ENCODE data around the gene CLHC1. TPM values are rescaled to one million over a fixed set of nuclear protein-coding genes. Genes with fewer than 3 reads are reported as not detected.

The CLHC1 gene
- total RNA-seq, 4 donors from 2014 or later, result 22.7 to 32.1 (median 27.1) TPM

GRCh38 chr2:55163941-55164390 is 68.1 kb downstream of the CLHC1 start:
- 37 to 39% methylated on average over 7 of the region's 7 CpGs for WGBS, 2 donors
- intact Hi-C loops (cut with DNase I), result loop anchor here (10.0 kb wide), 1 partner anchor 69 kb away; no protein-coding TSS in a partner anchor
- H3K4me1 ChIP-seq, result peaks cover 31 to 61% of the 10 kb centered on the region in 2 donors

GRCh38 chr2:55163274-55163721 is 68.8 kb downstream of the CLHC1 start:
- no peaks in the 10 kb centered on the region for H3K9me3 ChIP-seq
- peaks cover 29 to 58% of the 10 kb centered on the region in 2 donors for H3K4me1 ChIP-seq
- TF ChIP-seq POLR2A (IDR thresholded peaks at IDR 0.05), result no peak
- TF ChIP-seq, protein P1, sequence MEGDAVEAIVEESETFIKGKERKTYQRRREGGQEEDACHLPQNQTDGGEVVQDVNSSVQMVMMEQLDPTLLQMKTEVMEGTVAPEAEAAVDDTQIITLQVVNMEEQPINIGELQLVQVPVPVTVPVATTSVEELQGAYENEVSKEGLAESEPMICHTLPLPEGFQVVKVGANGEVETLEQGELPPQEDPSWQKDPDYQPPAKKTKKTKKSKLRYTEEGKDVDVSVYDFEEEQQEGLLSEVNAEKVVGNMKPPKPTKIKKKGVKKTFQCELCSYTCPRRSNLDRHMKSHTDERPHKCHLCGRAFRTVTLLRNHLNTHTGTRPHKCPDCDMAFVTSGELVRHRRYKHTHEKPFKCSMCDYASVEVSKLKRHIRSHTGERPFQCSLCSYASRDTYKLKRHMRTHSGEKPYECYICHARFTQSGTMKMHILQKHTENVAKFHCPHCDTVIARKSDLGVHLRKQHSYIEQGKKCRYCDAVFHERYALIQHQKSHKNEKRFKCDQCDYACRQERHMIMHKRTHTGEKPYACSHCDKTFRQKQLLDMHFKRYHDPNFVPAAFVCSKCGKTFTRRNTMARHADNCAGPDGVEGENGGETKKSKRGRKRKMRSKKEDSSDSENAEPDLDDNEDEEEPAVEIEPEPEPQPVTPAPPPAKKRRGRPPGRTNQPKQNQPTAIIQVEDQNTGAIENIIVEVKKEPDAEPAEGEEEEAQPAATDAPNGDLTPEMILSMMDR (IDR thresholded peaks at IDR 0.05), result no peak
- H3K4me3 ChIP-seq (replicated peaks in 1 of 3), result no peak overlapping the region
- DNase-seq, result peak; percentile 20 to 45
- no peaks in the 10 kb centered on the region for H3K36me3 ChIP-seq
- WGBS, 2 donors, result 51 to 55% methylated on average over 9 of the region's 9 CpGs
- H3K27me3 ChIP-seq, result no peaks in the 10 kb centered on the region
- H3K27ac ChIP-seq, result peak overlapping the region; percentile 17 to 52 (median 47)
- intact Hi-C loops (cut with DNase I), result loop anchor here (10.0 kb wide), 1 partner anchor 68 kb away; no protein-coding TSS in a partner anchor

More at GRCh38 chr2:55163941-55164390, 68.1 kb downstream of the CLHC1 start:
- Histone ChIP-seq H3K27me3 (no peaks in the 10 kb centered on the region), H3K4me3 (replicated peaks in 1 of 3) (no peak overlapping the region), H3K9me3 (no peaks in the 10 kb centered on the region), H3K27ac (peak overlapping the region in 2 of 3 donors; percentile 47 to 52), H3K36me3 (no peaks in the 10 kb centered on the region)
- DNase-seq, result peak; percentile 36 to 49
- TF ChIP-seq, protein P1 (IDR thresholded peaks at IDR 0.05), result no peak
- no peak for TF ChIP-seq POLR2A (IDR thresholded peaks at IDR 0.05)

DNA sequence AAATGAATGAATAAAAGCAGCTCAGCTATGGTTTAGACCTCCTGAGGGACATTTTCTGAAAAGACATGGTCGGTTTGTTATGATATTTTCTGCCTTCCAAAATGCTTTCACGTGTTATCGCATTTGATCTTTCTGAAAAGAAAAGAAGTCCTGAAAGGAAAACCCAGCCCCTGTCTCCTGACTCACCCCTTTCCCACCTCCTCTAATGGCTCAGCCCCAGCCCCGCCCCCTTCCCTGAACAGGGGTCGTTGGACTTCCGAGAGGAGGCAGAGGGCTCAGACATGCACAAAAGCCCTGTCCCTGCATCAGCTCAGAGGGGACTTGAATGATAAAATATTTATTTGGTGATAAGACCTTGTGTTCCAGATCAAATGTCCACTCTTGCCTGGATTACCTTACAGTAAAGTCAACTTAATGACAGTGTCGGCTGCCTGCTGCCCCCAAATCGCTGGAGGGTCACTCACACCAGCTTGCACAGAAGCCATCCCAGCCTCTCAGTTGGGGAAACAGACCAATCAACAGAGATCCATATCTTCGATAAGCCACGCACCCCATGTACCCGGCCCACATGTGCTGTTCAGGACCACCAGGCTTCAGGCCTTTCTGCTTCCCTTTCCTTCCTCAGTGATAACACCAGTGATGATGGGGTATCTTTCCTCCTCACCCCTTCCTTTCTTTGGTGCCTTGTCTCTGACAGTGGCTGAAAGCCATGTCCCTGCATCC is 69.6 kb downstream of the CLHC1 start:
- no peaks in the 10 kb centered on the region for H3K27me3 ChIP-seq
- no peaks in the 10 kb centered on the region for H3K9me3 ChIP-seq
- 90% methylated on average over 11 of the region's 11 CpGs for WGBS, 2 donors
- no peaks in the 10 kb centered on the region for H3K36me3 ChIP-seq
- DNase-seq, result no peak
- no peak overlapping the region for H3K4me3 ChIP-seq (replicated peaks in 1 of 3)
- peaks cover 20 to 51% of the 10 kb centered on the region in 2 donors for H3K4me1 ChIP-seq
- H3K27ac ChIP-seq, result peak overlapping the region in 1 of 3 donors; percentile 47
- TF ChIP-seq POLR2A (IDR thresholded peaks at IDR 0.05), result no peak
- TF ChIP-seq, protein P1 (IDR thresholded peaks at IDR 0.05), result no peak
- intact Hi-C loops (cut with DNase I), result loop anchor here (10.0 kb wide), 1 partner anchor 68 kb away; no protein-coding TSS in a partner anchor

- peaks cover 22 to 52% of the 10 kb centered on the region in 2 donors for H3K4me1 ChIP-seq
- no peak for DNase-seq
- no peak overlapping the region for H3K27ac ChIP-seq
- no peaks in the 10 kb centered on the region for H3K9me3 ChIP-seq
- intact Hi-C loops (cut with DNase I), result loop anchor here (10.0 kb wide), 1 partner anchor 67 kb away; no protein-coding TSS in a partner anchor
- no peak overlapping the region for H3K4me3 ChIP-seq (replicated peaks in 1 of 3)
- no peaks in the 10 kb centered on the region for H3K27me3 ChIP-seq
- H3K36me3 ChIP-seq, result no peaks in the 10 kb centered on the region
- no peak for TF ChIP-seq POLR2A (IDR thresholded peaks at IDR 0.05)
- TF ChIP-seq, protein P1 (IDR thresholded peaks at IDR 0.05), result no peak
- WGBS, 2 donors, result 87 to 90% methylated on average over 10 of the region's 10 CpGs
These were observed 70.5 kb downstream of the CLHC1 start for GRCh38 chr2:55161295-55162210.
